OCI-LY7 (cell line): ENCODE results near the gene TDRD7. TPM values are rescaled to one million over a fixed set of nuclear protein-coding genes. Genes with fewer than 3 reads are reported as not detected.

Source experiments
- BruUV-seq: library from RNA; stranded (reverse); fragments of 400-500 nt; replicated peaks from 2 replicates; lab custom pipeline; 2021; lab: Mats Ljungman, UMichigan
- CTCF ChIA-PET: fragments of 300-600 bp; sonication (Branson Sonifier 250); formaldehyde crosslinking; loops from one replicate; lab custom pipeline; 2022; ENCODE audit warnings: antibody characterized with exemption; ENCODE audit not compliant: unreplicated experiment; lab: Charles Lee
- POLR2A ChIA-PET: fragments of 300-600 bp; sonication (Branson Sonifier 250); formaldehyde crosslinking; loops from one replicate; lab custom pipeline; 2022; ENCODE audit warnings: antibody characterized with exemption; lab: Charles Lee
- DNase-seq: peaks from one replicate; pipeline ENCODE4 v3.0.0-alpha.2; 2015; ENCODE audit warnings: low spot score
- H2AFZ ChIP-seq: fragments of 200-600 bp; sonication (generic), shearing (Covaris generic); 2 replicates; pipeline ENCODE4 v1.6.1; 2014; ENCODE audit warnings: mild to moderate bottlenecking, antibody characterized with exemption, low read length, moderate library complexity
- H3K27ac ChIP-seq: fragments of 200-600 bp; sonication (generic); 2 replicates; pipeline ENCODE4 v1.5.1; 2014; ENCODE audit warnings: mixed run types, low read depth, mild to moderate bottlenecking, moderate library complexity, low read length, inconsistent platforms; ENCODE audit not compliant: poor library complexity, severe bottlenecking
- H3K36me3 ChIP-seq: fragments of 200-600 bp; sonication (generic); 2 replicates; pipeline ENCODE4 v1.6.1; 2014; ENCODE audit warnings: mild to moderate bottlenecking, antibody characterized with exemption, low read length, moderate library complexity, mixed read lengths; ENCODE audit not compliant: insufficient read depth
- H3K4me1 ChIP-seq: fragments of 200-600 bp; sonication (generic); 2 replicates; pipeline ENCODE4 v1.5.1; 2014; ENCODE audit warnings: mild to moderate bottlenecking, low read length; ENCODE audit not compliant: insufficient read depth, poor library complexity, severe bottlenecking
- H3K4me2 ChIP-seq: fragments of 200-600 bp; sonication (generic); 2 replicates; pipeline ENCODE4 v1.6.1; 2014; ENCODE audit warnings: mild to moderate bottlenecking, low read length
- H3K4me3 ChIP-seq: fragments of 200-600 bp; sonication (generic); 2 replicates; pipeline ENCODE4 v1.5.1; 2014; ENCODE audit warnings: mild to moderate bottlenecking, low read depth, low read length; ENCODE audit not compliant: poor library complexity, severe bottlenecking
- H3K79me2 ChIP-seq: fragments of 200-600 bp; sonication (generic); 2 replicates; pipeline ENCODE4 v1.6.1; 2016; ENCODE audit warnings: low read depth, mild to moderate bottlenecking, low read length, moderate library complexity, mixed read lengths; ENCODE audit not compliant: insufficient read depth
- H3K9me2 ChIP-seq: fragments of 200-600 bp; sonication (generic); 2 replicates; pipeline ENCODE4 v1.6.1; 2016; ENCODE audit warnings: mild to moderate bottlenecking, low read length, mixed read lengths; ENCODE audit not compliant: insufficient read depth
- H3K9me3 ChIP-seq: fragments of 200-600 bp; sonication (generic); 2 replicates; pipeline ENCODE4 v1.6.1; 2014; ENCODE audit warnings: mild to moderate bottlenecking, mixed run types, low read length, mixed read lengths
- H4K20me1 ChIP-seq: fragments of 200-600 bp; sonication (generic); 2 replicates; pipeline ENCODE4 v1.6.1; 2014; ENCODE audit warnings: mild to moderate bottlenecking, antibody characterized with exemption, low read length, moderate library complexity, mixed read lengths; ENCODE audit not compliant: insufficient read depth
- CTCF ChIP-seq: fragments of 200-600 bp; sonication (generic); conservative IDR thresholded peaks from 2 replicates; pipeline ENCODE4 v1.5.1; 2014; ENCODE audit warnings: mild to moderate bottlenecking, antibody characterized with exemption, low read length, moderate library complexity, mixed read lengths
- EZH2phosphoT487 ChIP-seq: fragments of 200-600 bp; sonication (generic); IDR thresholded peaks from 2 replicates; pipeline ENCODE4 v1.6.1; 2018; ENCODE audit warnings: low read depth, borderline replicate concordance, mild to moderate bottlenecking, mixed run types, antibody characterized with exemption, low read length, moderate library complexity, mixed read lengths
- intact Hi-C: fragments of 100-400 bp; cut with micrococcal nuclease; formaldehyde crosslinking; loops from one replicate; pipeline ENCODE4 v1.10.0; 2022; ENCODE audit not compliant: unreplicated experiment
- total RNA-seq, 2 experiments: library from RNA; depleted of rRNA in 1 of 2; stranded (reverse); fragments of >200 nt in 1 of 2; shearing (Covaris generic) in 1 of 2; gene quantifications; 2 replicates each; pipeline ENCODE4 v1.2.3, GENCODE V29; 2014 to 2022

TDRD7 gene
- total RNA-seq, 2 experiments from 2014 or later, result 4.0 to 6.1 TPM

GRCh38 chr9:97403746-97404316 is 8.1 kb upstream of the TDRD7 start:
- Histone ChIP-seq H3K4me1 (no peaks in the 10 kb centered on the region), H2AFZ (no peak overlapping the region), H3K9me3 (peaks cover 12% of the 10 kb centered on the region; the same call in 1 of the 2 replicates), H3K4me2 (no peak overlapping the region), H3K36me3 (no peaks in the 10 kb centered on the region), H3K4me3 (no peak overlapping the region), H3K9me2 (no peaks in the 10 kb centered on the region), H3K27ac (no peak overlapping the region), H3K79me2 (no peaks in the 10 kb centered on the region), H4K20me1 (no peaks in the 10 kb centered on the region)
- intact Hi-C loops, result no loop called here
- no peak for DNase-seq
- POLR2A ChIA-PET, result no interaction called here
- no peak for TF ChIP-seq CTCF
- TF ChIP-seq EZH2phosphoT487, result no peak
- BruUV-seq, result no TSS peak
- CTCF ChIA-PET, result no interaction called here

GRCh38 chr9:97405551-97405950 is 6.3 kb upstream of the TDRD7 start:
- TF ChIP-seq EZH2phosphoT487 (no peak), CTCF (no peak)
- no peak overlapping the region for H3K4me2 ChIP-seq
- no peaks in the 10 kb centered on the region for H4K20me1 ChIP-seq
- no peak overlapping the region for H3K4me3 ChIP-seq
- H3K9me3 ChIP-seq, result peaks cover 12% of the 10 kb centered on the region; the same call in 1 of the 2 replicates
- no TSS peak for BruUV-seq
- no peak for DNase-seq
- H3K9me2 ChIP-seq, result no peaks in the 10 kb centered on the region
- no peaks in the 10 kb centered on the region for H3K79me2 ChIP-seq
- H3K36me3 ChIP-seq, result no peaks in the 10 kb centered on the region
- POLR2A ChIA-PET, result no interaction called here
- no peak overlapping the region for H2AFZ ChIP-seq
- no peaks in the 10 kb centered on the region for H3K4me1 ChIP-seq
- CTCF ChIA-PET, result no interaction called here
- H3K27ac ChIP-seq, result no peak overlapping the region
- intact Hi-C loops, result no loop called here

GRCh38 chr9:97406620-97407177 is 5.2 kb upstream of the TDRD7 start:
- Histone ChIP-seq H3K4me3 (no peak overlapping the region), H3K9me3 (peaks cover 12% of the 10 kb centered on the region; the same call in 1 of the 2 replicates), H3K4me2 (no peak overlapping the region), H3K9me2 (no peaks in the 10 kb centered on the region), H2AFZ (no peak overlapping the region), H3K79me2 (no peaks in the 10 kb centered on the region), H4K20me1 (no peaks in the 10 kb centered on the region), H3K36me3 (no peaks in the 10 kb centered on the region), H3K4me1 (peaks cover 4% of the 10 kb centered on the region), H3K27ac (no peak overlapping the region)
- BruUV-seq, result no TSS peak
- POLR2A ChIA-PET, result interaction anchor here (0.7 kb wide), 2 partner anchors 290 to 530 kb away, joined by 3 read pairs; partner anchors contain the start of gene XPA
- CTCF ChIA-PET, result no interaction called here
- intact Hi-C loops, result no loop called here
- no peak for DNase-seq
- TF ChIP-seq EZH2phosphoT487 (no peak), CTCF (no peak)
